ENCODE measurements around the gene SLMAP. TPM values are rescaled to one million over a fixed set of nuclear protein-coding genes. Genes with fewer than 3 reads are reported as not detected.
A peak's percentile ranks its signal among the peaks of the same experiment; 100 is the strongest.
"Not testable (repeated sequence)": the region's sequence is repeated elsewhere in the genome, so short reads cannot be mapped to it uniquely, and the experiment has no call there.

The SLMAP gene
- polyA plus RNA-seq, 1 experiment: 40.2 TPM

- TF ChIP-seq CTCF (IDR thresholded peaks at IDR 0.05; ENCODE audit: low read depth, low read length): no peak
- POLR2A ChIA-PET: no interaction called here
- no peak overlapping the region for H3K4me3 ChIP-seq (ENCODE audit: low read depth, low read length)
- H3K27ac ChIP-seq (ENCODE audit: low read depth, low read length): no peak overlapping the region
- no peaks in the 10 kb centered on the region; the same call in 1 of the 2 replicates for H3K9me3 ChIP-seq (ENCODE audit: control insufficient read depth, insufficient read depth, low read length)
- no peaks in the 10 kb centered on the region for H3K27me3 ChIP-seq (ENCODE audit: control insufficient read depth, insufficient read depth, low read length)
- DNase-seq (ENCODE audit: low read depth, low spot score): peak; percentile 20
- CTCF ChIA-PET: no interaction called here
These were observed 49.6 kb downstream of the SLMAP start for GRCh38 chr3:57805674-57806073.

DNA sequence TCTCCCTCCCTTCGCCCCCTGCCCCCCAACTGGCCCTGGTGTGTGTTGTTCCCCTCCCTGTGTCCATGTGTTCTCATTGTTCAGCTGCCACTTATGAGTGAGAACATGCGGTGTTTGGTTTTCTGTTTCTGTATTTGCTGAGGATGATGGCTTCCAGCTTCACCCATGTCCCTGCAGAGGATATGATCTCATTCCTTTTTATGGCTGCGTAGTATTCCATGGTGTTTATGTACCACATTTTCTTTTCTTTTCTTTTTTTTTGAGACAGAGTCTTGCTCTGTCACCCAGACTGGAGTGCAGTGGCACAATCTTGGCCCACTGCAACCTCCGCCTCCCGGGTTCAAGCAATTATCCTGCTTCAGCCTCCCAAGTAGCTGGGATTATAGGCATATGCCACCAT is 50.1 kb downstream of the SLMAP start:
- POLR2A ChIA-PET: not testable (repeated sequence)

DNA sequence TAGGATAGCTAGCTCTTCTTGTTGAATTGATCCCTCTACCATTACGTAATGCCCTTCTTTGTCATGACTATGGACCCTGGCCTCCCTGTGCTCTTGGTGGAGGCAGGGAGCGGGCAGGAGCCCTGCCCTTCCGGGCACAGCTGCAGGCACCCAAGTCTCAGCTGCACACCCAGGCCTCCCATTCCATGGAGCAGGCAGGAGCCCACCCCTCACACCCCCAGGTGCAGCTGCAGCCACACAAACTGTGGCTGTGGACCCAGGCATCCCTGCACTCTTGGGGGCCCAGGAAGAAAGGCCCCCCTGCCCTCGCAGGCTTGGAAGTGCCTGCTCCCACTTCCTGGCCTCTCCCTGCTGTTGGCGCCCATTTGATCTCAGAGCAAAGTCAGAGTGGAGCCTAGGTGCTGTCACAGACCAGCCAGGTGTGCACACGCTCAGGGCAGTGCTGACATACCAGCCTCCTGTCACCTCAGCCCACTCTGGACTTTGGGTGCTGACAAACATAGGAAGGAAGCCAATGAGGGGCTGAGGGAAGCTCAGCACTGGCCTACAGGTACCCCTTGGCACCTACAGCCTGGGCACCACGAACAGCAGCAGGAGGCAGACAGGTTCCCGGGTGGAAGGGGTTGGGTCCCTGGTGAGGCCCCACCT is 53.0 kb downstream of the SLMAP start:
- POLR2A ChIA-PET: no interaction called here
- no peak for TF ChIP-seq CTCF (IDR thresholded peaks at IDR 0.05; ENCODE audit: low read depth, low read length)
- Histone ChIP-seq H3K27ac (ENCODE audit: low read depth, low read length) (no peak overlapping the region), H3K27me3 (ENCODE audit: control insufficient read depth, insufficient read depth, low read length) (no peaks in the 10 kb centered on the region), H3K9me3 (ENCODE audit: control insufficient read depth, insufficient read depth, low read length) (no peaks in the 10 kb centered on the region; the same call in 1 of the 2 replicates), H3K4me3 (ENCODE audit: low read depth, low read length) (no peak overlapping the region)
- no peak for DNase-seq (ENCODE audit: low read depth, low spot score)
- CTCF ChIA-PET: interaction anchor here (1.0 kb wide), 1 partner anchor 43 kb away, joined by 4 read pairs; no protein-coding TSS in a partner anchor

More for the DNA sequence above, 50.1 kb downstream of the SLMAP start:
- H3K9me3 ChIP-seq (ENCODE audit: control insufficient read depth, insufficient read depth, low read length); H3K4me3 ChIP-seq (ENCODE audit: low read depth, low read length); CTCF ChIA-PET; H3K27ac ChIP-seq (ENCODE audit: low read depth, low read length); H3K27me3 ChIP-seq (ENCODE audit: control insufficient read depth, insufficient read depth, low read length); DNase-seq (ENCODE audit: low read depth, low spot score): not testable (repeated sequence)

DNA sequence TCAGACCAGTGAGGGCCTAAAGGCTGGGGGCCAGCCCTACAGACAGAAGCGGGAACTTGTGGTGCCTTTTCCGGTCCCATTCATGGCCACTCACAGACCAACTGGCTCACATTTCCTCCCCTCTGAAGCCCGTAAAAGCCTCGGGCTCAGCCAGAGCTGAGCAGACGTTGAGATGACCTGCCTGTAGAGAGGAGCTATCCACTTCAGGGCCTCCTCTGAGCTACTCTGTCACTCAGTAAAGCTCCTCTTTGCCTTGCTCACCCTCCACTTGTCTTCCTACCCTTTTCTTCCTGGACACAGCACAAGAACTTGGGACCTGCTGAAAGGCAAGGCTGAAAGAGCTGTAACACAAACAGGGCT is 53.5 kb downstream of the SLMAP start:
- H3K4me3 ChIP-seq (ENCODE audit: low read depth, low read length): no peak overlapping the region
- CTCF ChIA-PET: interaction anchor here (1.0 kb wide), 1 partner anchor 43 kb away, joined by 4 read pairs; no protein-coding TSS in a partner anchor
- POLR2A ChIA-PET: no interaction called here
- no peaks in the 10 kb centered on the region; the same call in 1 of the 2 replicates for H3K9me3 ChIP-seq (ENCODE audit: control insufficient read depth, insufficient read depth, low read length)
- no peak overlapping the region for H3K27ac ChIP-seq (ENCODE audit: low read depth, low read length)
- no peaks in the 10 kb centered on the region for H3K27me3 ChIP-seq (ENCODE audit: control insufficient read depth, insufficient read depth, low read length)
- no peak for TF ChIP-seq CTCF (IDR thresholded peaks at IDR 0.05; ENCODE audit: low read depth, low read length)
- DNase-seq (ENCODE audit: low read depth, low spot score): no peak

- Histone ChIP-seq H3K4me3 (ENCODE audit: low read depth, low read length) (no peak overlapping the region), H3K27ac (ENCODE audit: low read depth, low read length) (no peak overlapping the region), H3K9me3 (ENCODE audit: control insufficient read depth, insufficient read depth, low read length) (no peaks in the 10 kb centered on the region; the same call in 1 of the 2 replicates), H3K27me3 (ENCODE audit: control insufficient read depth, insufficient read depth, low read length) (no peaks in the 10 kb centered on the region)
- DNase-seq (ENCODE audit: low read depth, low spot score): no peak
- TF ChIP-seq CTCF (IDR thresholded peaks at IDR 0.05; ENCODE audit: low read depth, low read length): no peak
- CTCF ChIA-PET: interaction anchor here (1.0 kb wide), 1 partner anchor 42 kb away, joined by 4 read pairs; no protein-coding TSS in a partner anchor
- POLR2A ChIA-PET: no interaction called here
These were observed 53.9 kb downstream of the SLMAP start for GRCh38 chr3:57810048-57810447.
